ENCODE measurements around the gene MAEA. TPM values are rescaled to one million over a fixed set of nuclear protein-coding genes. Genes with fewer than 3 reads are reported as not detected.

MAEA gene
- total and polyA plus RNA-seq, 5 donors from 2014 or later, result 61.2 to 77.7 (median 66.4) TPM

DNA sequence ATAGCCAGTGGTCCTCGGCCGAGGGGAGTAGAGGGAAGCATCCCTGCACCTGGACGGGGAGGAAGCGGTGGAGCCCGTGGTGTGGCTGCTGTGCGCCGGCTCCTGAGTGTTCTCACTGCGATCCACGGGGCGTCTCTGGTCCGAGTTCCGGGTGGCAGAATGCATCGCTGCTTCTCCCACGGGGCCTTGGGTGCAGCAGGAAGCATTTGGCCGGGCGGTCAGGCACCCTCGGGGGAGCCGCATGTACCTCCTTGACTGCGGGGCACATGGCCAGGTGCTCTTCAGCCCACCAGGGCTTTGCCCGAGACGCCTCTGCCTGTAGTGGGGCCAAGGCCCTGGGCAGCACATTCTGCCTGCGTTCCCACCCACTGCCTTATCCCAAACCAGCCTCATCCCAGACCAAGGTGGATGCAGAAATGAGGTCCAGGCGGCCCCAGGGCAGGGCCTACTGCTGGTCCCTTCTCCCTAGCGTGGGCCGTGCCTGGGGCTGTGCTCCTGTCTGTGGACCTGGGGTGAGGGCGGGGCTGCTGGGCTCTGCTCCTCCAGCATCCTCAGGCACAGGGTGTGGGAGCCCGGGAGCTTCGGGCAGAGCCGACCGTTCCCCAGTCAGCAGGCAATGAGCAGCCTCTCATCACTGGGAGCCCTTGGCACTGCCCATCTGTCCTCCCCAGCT lies 89.0 kb downstream of the MAEA start:
- ATAC-seq (ENCODE audit: low read depth in 2 of 2) (no peak), DNase-seq (no peak)
- no peaks in the 10 kb centered on the region for H3K27me3 Mint-ChIP-seq
- H3K4me1 Mint-ChIP-seq, result no peaks in the 10 kb centered on the region
- no peak overlapping the region for H3K27ac Mint-ChIP-seq
- Histone ChIP-seq H3K27me3 (ENCODE audit: control insufficient read depth, insufficient read depth, low read length) (no peaks in the 10 kb centered on the region), H3K9me3 (ENCODE audit: control insufficient read depth in 2 of 2, low read length in 2 of 2) (no peaks in the 10 kb centered on the region), H3K36me3 (ENCODE audit: control insufficient read depth, insufficient read depth, low read length) (no peaks in the 10 kb centered on the region), H3K4me1 (ENCODE audit: control insufficient read depth, insufficient read depth, low read length, poor library complexity, severe bottlenecking) (no peaks in the 10 kb centered on the region), H3K4me3 (ENCODE audit: low read depth, low read length) (no peak overlapping the region), H3K27ac (ENCODE audit: insufficient read depth, low read length, poor library complexity, severe bottlenecking) (no peak overlapping the region)
- H3K4me3 Mint-ChIP-seq, result no peak overlapping the region
- no peaks in the 10 kb centered on the region for H3K9me3 Mint-ChIP-seq
- H3K36me3 Mint-ChIP-seq, result peaks cover 9% of the 10 kb centered on the region

DNA sequence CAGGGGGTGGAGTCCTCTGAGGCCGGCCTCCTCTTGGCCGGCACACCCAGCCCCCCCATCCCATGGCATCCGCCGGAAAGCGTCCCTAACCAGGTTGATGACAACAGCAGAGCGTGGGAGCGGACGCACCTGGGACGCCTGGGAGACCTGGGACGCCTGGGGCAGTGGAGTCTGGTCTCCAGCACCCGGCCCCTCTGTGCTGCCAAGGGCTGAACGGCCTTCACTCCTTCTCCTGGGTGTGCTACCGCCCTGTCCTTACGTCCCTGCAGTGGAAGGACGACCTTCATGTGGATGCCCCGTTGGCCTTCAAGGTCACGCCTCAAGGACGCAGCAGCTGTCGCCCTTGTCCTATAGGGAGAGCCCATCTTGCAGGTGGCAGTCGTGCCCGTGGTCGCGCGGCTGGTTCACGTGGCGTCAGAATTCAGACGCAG lies 89.7 kb downstream of the MAEA start:
- Mint-ChIP-seq H3K36me3 (peaks cover 6% of the 10 kb centered on the region), H3K4me3 (no peak overlapping the region), H3K27ac (peak overlapping the region in 1 of 3 donors; percentile 20), H3K4me1 (no peaks in the 10 kb centered on the region), H3K27me3 (no peaks in the 10 kb centered on the region), H3K9me3 (no peaks in the 10 kb centered on the region)
- no peaks in the 10 kb centered on the region for H3K9me3 ChIP-seq (ENCODE audit: control insufficient read depth in 2 of 2, low read length in 2 of 2)
- DNase-seq (no peak), ATAC-seq (ENCODE audit: low read depth in 2 of 2) (no peak)
- H3K27ac ChIP-seq (ENCODE audit: insufficient read depth, low read length, poor library complexity, severe bottlenecking), result no peak overlapping the region
- H3K4me1 ChIP-seq (ENCODE audit: control insufficient read depth, insufficient read depth, low read length, poor library complexity, severe bottlenecking), result no peaks in the 10 kb centered on the region
- H3K36me3 ChIP-seq (ENCODE audit: control insufficient read depth, insufficient read depth, low read length), result no peaks in the 10 kb centered on the region
- H3K27me3 ChIP-seq (ENCODE audit: control insufficient read depth, insufficient read depth, low read length), result no peaks in the 10 kb centered on the region
- H3K4me3 ChIP-seq (ENCODE audit: low read depth, low read length), result no peak overlapping the region

DNA sequence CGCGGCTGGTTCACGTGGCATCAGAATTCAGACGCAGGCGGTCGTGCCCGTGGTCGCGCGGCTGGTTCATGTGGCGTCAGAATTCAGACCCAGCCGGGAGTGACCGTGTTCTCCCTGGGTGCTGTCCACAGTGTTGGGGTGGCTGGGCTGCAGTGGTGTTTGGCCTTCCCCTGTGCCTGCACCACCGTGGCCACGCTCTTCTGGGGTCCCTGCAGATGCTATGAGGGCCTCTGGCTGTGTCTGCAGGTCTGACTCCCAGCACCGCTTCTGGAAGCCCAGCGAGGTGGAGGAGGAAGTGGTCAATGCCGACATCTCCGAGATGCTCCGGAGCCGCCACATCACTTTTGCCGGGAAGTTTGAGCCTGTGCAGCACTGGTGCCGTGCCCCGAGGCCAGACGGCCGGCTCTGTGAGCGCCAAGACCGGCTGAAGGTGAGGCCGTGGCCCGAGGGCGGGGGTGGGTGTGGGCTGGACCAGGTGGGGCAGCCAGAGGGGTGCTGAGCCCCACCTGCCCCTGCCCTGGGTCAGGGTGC lies 90.2 kb downstream of the MAEA start:
- ATAC-seq (ENCODE audit: low read depth in 2 of 2) (no peak), DNase-seq (no peak)
- Mint-ChIP-seq H3K36me3 (peaks cover 6% of the 10 kb centered on the region), H3K27ac (peak overlapping the region in 1 of 3 donors; percentile 60), H3K4me3 (no peak overlapping the region), H3K4me1 (no peaks in the 10 kb centered on the region), H3K9me3 (no peaks in the 10 kb centered on the region), H3K27me3 (no peaks in the 10 kb centered on the region)
- no peak overlapping the region for H3K27ac ChIP-seq (ENCODE audit: insufficient read depth, low read length, poor library complexity, severe bottlenecking)
- no peaks in the 10 kb centered on the region for H3K27me3 ChIP-seq (ENCODE audit: control insufficient read depth, insufficient read depth, low read length)
- no peaks in the 10 kb centered on the region for H3K9me3 ChIP-seq (ENCODE audit: control insufficient read depth in 2 of 2, low read length in 2 of 2)
- no peaks in the 10 kb centered on the region for H3K36me3 ChIP-seq (ENCODE audit: control insufficient read depth, insufficient read depth, low read length)
- H3K4me3 ChIP-seq (ENCODE audit: low read depth, low read length), result no peak overlapping the region
- H3K4me1 ChIP-seq (ENCODE audit: control insufficient read depth, insufficient read depth, low read length, poor library complexity, severe bottlenecking), result no peaks in the 10 kb centered on the region

DNA sequence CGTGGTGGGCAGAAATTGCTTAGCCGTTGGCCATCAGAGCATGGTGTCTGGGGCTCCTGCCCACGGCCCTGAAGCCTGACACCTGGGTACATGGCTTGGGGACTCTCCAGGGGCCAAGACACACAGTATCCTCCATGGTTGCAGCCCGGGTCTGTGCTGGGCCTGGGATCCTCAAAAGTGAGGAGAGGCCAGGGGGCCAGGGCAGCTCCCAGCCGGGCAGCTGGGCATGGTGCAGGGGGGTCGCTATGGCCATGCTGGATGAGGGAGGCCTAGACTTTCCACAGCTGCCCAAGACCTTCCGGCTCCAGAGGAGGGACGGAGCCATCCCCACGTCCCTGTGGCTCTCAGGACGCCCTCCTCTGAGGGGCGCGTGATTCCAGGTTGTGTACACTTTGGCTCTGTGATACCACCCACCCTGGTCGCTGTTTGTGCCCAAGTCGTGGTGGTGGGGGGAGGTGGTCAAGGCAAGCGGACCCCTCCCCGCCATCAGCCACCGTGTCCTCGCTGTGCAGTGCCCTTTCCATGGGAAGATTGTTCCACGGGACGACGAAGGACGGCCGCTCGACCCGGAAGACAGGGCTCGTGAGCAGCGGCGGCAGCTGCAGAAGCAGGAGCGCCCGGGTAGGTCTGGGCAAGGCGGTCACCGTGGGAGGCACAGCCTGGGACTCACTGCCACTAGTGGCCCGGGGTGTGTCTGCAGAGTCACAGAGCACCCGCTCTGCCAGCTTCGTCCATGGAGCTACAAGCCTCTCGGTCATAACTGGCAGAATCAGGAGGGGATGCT lies 90.9 kb downstream of the MAEA start:
- H3K4me1 Mint-ChIP-seq, result no peaks in the 10 kb centered on the region
- no peaks in the 10 kb centered on the region for H3K27me3 Mint-ChIP-seq
- no peak for ATAC-seq (ENCODE audit: low read depth in 2 of 2)
- Histone ChIP-seq H3K4me3 (ENCODE audit: low read depth, low read length) (no peak overlapping the region), H3K27ac (ENCODE audit: insufficient read depth, low read length, poor library complexity, severe bottlenecking) (no peak overlapping the region), H3K27me3 (ENCODE audit: control insufficient read depth, insufficient read depth, low read length) (no peaks in the 10 kb centered on the region), H3K9me3 (ENCODE audit: control insufficient read depth in 2 of 2, low read length in 2 of 2) (no peaks in the 10 kb centered on the region), H3K4me1 (ENCODE audit: control insufficient read depth, insufficient read depth, low read length, poor library complexity, severe bottlenecking) (no peaks in the 10 kb centered on the region), H3K36me3 (ENCODE audit: control insufficient read depth, insufficient read depth, low read length) (no peaks in the 10 kb centered on the region)
- no peak for DNase-seq
- H3K4me3 Mint-ChIP-seq, result no peak overlapping the region
- peaks cover 7% of the 10 kb centered on the region for H3K36me3 Mint-ChIP-seq
- no peaks in the 10 kb centered on the region for H3K9me3 Mint-ChIP-seq
- H3K27ac Mint-ChIP-seq, result no peak overlapping the region

DNA sequence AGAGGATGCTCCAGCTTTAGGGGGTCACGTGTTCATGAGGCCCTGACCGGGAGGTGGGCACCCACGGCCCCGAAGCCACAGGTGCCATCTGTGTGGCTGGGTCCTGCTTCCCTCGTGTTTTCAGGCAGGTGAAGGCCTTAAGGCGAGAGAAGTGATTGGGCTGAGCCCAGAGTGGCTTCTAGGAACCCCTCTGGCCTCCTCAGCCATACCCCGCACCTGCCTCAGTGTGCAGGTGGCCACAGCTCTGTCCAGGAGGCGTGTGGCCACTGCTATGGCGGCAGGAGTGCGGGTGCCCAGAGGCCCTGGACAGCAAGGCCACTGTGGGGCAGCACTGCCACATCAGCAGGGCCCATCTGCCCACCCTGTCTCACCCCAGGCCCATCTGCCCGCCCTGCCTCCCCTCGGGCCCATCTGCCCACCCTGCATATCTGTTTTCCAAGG lies 91.5 kb downstream of the MAEA start:
- DNase-seq, result no peak
- no peaks in the 10 kb centered on the region for H3K4me1 Mint-ChIP-seq

DNA sequence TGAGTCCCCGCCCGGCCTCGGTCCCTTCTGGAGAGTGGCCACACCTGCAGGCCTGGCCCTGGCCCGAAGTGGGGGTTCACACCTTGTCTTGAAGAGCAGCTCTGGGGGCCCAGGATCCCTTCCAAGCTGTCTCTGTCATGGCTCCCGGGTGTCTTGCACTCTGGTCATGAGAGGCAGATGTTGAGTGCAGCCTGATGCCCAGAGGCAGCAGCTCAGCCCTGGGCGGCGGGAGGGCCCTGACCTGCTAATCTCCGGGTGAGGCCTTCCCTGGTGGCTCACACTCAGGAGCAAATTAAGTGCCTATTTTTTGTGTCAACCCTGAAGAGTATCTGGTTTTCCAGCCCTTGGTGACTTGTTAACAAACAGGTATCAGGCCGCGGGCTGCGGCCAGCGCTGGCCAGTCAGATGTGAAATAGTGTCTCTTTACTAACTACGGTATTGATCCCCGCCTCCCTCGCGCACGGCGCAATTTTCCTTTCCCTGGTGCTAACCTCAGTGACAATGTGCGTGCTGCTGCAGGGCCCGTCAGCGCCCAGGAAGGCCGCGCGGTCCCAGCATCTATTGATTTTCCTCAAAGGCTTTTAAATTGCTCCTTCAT lies 92.4 kb downstream of the MAEA start:
- no peak overlapping the region for H3K27ac ChIP-seq (ENCODE audit: insufficient read depth, low read length, poor library complexity, severe bottlenecking)
- no peak overlapping the region for H3K27ac Mint-ChIP-seq
- no peaks in the 10 kb centered on the region for H3K4me1 ChIP-seq (ENCODE audit: control insufficient read depth, insufficient read depth, low read length, poor library complexity, severe bottlenecking)
- ATAC-seq (ENCODE audit: low read depth in 2 of 2) (no peak), DNase-seq (no peak)
- H3K27me3 Mint-ChIP-seq, result no peaks in the 10 kb centered on the region
- no peaks in the 10 kb centered on the region for H3K9me3 Mint-ChIP-seq
- peaks cover 20% of the 10 kb centered on the region for H3K36me3 Mint-ChIP-seq
- H3K36me3 ChIP-seq (ENCODE audit: control insufficient read depth, insufficient read depth, low read length), result peaks cover 6% of the 10 kb centered on the region
- no peak overlapping the region for H3K4me3 ChIP-seq (ENCODE audit: low read depth, low read length)
- H3K4me3 Mint-ChIP-seq, result no peak overlapping the region
- H3K27me3 ChIP-seq (ENCODE audit: control insufficient read depth, insufficient read depth, low read length), result no peaks in the 10 kb centered on the region
- no peaks in the 10 kb centered on the region for H3K9me3 ChIP-seq (ENCODE audit: control insufficient read depth in 2 of 2, low read length in 2 of 2)
- H3K4me1 Mint-ChIP-seq, result no peaks in the 10 kb centered on the region

More for the DNA sequence above, 91.5 kb downstream of the MAEA start:
- Histone ChIP-seq H3K9me3 (ENCODE audit: control insufficient read depth in 2 of 2, low read length in 2 of 2) (no peaks in the 10 kb centered on the region), H3K27me3 (ENCODE audit: control insufficient read depth, insufficient read depth, low read length) (no peaks in the 10 kb centered on the region), H3K4me3 (ENCODE audit: low read depth, low read length) (no peak overlapping the region), H3K4me1 (ENCODE audit: control insufficient read depth, insufficient read depth, low read length, poor library complexity, severe bottlenecking) (no peaks in the 10 kb centered on the region), H3K36me3 (ENCODE audit: control insufficient read depth, insufficient read depth, low read length) (peaks cover 4% of the 10 kb centered on the region), H3K27ac (ENCODE audit: insufficient read depth, low read length, poor library complexity, severe bottlenecking) (no peak overlapping the region)
- Mint-ChIP-seq H3K9me3 (no peaks in the 10 kb centered on the region), H3K4me3 (no peak overlapping the region), H3K27me3 (no peaks in the 10 kb centered on the region), H3K36me3 (peaks cover 13% of the 10 kb centered on the region), H3K27ac (no peak overlapping the region)
- ATAC-seq (ENCODE audit: low read depth in 2 of 2), result no peak

DNA sequence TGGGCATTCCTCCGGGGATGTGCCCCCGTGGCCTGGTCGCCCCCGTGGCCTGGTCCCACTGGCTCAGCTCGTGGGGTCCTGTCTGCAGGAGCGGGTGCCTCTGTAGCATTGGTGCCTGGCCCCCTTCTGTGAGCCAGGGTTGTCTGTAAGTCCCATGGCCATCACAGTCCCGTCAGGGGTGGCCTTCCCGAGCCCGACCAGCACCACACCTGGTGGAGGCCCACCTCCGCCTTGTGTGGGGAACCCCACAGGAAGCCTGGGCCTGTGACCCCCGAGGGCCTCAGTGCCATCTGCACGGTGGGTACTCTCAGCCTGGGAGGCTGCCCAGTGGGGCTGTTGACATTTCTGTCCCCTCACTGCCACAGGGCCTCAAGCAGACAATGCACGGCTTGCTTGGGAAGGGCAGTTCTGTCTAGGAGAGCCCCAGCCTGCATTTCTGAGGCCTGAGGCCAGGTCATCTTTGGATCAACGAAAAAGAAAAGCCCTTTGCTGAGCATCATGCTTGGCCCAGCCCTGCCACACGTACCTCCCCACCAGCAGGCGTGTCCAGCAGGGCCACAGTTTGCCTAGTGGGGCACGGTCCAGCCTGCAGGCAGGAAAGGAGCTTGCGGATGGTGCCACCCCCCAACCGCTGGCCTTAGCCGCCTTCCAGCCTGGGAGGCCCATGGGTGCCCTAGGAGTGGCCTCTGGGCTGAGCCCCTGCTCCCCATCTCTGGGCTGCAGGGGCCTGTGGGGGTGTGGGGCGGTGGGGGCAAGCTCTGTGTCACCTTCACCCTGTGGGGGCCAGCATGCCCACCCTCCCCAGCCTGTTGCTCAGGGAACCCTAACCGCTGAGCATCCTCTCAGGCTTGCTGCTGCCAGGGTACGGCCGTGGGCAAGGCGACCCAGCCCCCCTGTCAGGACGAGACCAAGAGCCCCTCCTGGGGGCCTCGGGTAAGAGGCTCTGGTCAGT lies 93.4 kb downstream of the MAEA start:
- Histone ChIP-seq H3K4me3 (ENCODE audit: low read depth, low read length) (no peak overlapping the region), H3K4me1 (ENCODE audit: control insufficient read depth, insufficient read depth, low read length, poor library complexity, severe bottlenecking) (no peaks in the 10 kb centered on the region), H3K27ac (ENCODE audit: insufficient read depth, low read length, poor library complexity, severe bottlenecking) (no peak overlapping the region), H3K36me3 (ENCODE audit: control insufficient read depth, insufficient read depth, low read length) (peaks cover 6% of the 10 kb centered on the region), H3K27me3 (ENCODE audit: control insufficient read depth, insufficient read depth, low read length) (no peaks in the 10 kb centered on the region), H3K9me3 (ENCODE audit: control insufficient read depth in 2 of 2, low read length in 2 of 2) (peaks cover 0 to under 1% of the 10 kb centered on the region in 2 experiments)
- no peak for DNase-seq
- no peak for ATAC-seq (ENCODE audit: low read depth in 2 of 2)
- H3K36me3 Mint-ChIP-seq, result peaks cover 28% of the 10 kb centered on the region
- H3K27me3 Mint-ChIP-seq, result no peaks in the 10 kb centered on the region
- no peaks in the 10 kb centered on the region for H3K4me1 Mint-ChIP-seq
- H3K27ac Mint-ChIP-seq, result no peak overlapping the region
- H3K4me3 Mint-ChIP-seq, result no peak overlapping the region
- H3K9me3 Mint-ChIP-seq, result peaks cover 0 to 3% (median 0%) of the 10 kb centered on the region in 7 donors

All from CD4-positive, CD25-positive, alpha-beta regulatory T cell (primary cell).